ENCODE data around the gene COL4A1.

GRCh38 chr13:110273254-110273653 lies 33.7 kb downstream of the COL4A1 start:
- no peak for TF ChIP-seq POLR2A (IDR thresholded peaks at IDR 0.05; ENCODE audit: low read length)
- TF ChIP-seq GATA1 (IDR thresholded peaks at IDR 0.05; ENCODE audit: low read depth, low read length) = no peak
